NCI-H1105 treated with DMSO at 0.1 percent for 48 hours (cell line): ENCODE results near the gene VCPKMT.

Experiments
- DNase-seq: peaks from one replicate; lab custom pipeline; 2025; lab: John Stamatoyannopoulos, UW

VCPKMT gene

DNA sequence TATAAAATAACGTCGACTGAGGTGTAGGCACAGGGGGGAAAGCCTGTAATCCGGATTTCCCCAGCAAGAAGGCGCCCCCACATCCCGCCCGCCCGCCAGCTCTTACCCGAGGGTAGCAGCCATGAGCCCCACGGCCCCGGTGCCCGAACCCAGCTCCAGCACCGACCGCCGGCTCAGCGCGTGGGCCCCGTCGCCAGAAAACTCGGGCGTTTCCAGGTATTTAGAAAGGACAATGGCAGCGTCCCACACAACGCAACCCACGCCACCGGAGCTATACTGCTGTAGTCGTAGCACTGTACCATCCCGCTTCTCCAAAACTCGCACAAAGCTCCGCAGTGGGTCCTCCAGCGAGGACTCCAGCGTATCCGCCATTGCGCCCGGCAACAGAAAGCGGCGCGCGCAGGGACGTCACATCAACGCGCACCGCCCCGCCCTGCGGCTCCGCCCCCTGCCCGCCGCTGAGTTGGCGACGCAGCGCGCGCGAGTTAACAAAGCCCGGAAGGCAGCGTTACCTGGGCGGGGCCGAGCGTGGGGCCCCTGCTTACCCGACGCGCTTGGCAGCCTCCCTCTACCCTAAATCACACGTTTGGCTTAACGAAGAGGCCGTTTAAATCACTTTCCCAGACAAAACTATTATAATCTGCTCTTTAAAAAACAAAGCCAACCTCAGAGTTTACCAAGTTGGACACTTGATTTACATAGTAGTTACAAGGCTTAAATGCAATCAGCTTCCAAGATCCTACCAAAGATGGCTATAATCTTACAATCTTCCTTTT is at the start of gene VCPKMT:
VCPKMT (minus strand) TSS at position 392 of the 776 bp plus-strand sequence; CDS start at position 372, 20 bp downstream.
- peak; percentile 95 for DNase-seq

DNA sequence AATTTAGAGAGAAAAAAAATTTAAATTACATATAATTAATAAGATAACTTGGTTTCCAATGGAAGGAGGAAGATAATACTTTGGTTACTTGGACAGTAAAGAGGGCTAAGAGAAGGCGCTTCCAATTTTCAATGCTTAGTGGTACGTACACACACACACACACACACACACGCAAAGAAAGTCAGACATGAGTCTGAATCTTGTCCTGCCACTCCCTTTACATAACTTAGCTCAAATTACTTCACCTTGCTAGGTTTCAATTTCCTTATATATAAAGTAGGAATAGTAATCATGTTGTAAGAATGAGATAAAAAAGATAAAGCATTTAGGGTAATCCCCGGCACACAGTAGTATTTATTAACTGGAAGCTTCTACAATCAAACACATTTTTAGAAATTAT is 39.7 kb upstream of the VCPKMT start:
- no peak for DNase-seq

DNA sequence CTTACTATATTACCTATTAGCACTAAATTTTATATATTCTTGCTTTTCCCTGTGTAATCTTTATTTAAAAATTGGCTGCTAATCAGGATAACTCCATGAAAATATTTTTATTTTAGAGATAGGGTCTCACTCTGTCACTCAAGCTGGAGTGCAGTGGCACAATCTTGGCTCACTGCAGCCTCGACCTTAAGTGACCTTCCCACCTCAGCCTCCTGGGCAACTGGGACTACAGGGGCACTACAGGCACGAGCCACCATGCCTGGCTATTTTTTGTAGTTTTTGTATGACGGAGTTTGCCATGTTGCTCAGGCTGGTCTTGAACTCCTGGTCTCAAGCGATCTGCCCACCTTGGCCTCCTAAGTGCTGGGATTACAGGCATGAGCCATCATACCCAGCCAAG is 32.4 kb upstream of the VCPKMT start:
- DNase-seq = no peak

DNA sequence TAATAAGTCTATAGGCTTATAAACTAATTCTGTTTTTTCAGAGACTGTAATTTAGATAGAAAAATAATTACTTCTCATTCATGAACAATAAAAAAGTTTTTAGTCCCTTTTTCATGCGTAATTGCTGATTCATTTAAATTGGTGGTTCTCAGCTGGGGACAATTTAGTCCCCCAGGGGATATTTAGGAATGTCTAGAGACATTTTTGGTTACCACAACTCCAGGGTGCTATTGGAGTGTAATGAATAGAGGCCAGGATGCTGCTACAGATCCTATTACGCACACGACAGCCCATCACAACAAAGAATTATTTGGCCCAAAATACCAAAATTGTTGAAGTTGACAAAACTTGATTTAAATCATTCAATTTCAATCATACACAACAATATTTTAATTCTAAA is 22.8 kb upstream of the VCPKMT start:
- no peak for DNase-seq

GRCh38 chr14:50127802-50128201 is 11.4 kb upstream of the VCPKMT start:
- no peak for DNase-seq

GRCh38 chr14:50123062-50123461 is 6.7 kb upstream of the VCPKMT start:
- DNase-seq = no peak

GRCh38 chr14:50122291-50122690 is 5.9 kb upstream of the VCPKMT start:
- no peak for DNase-seq

- no peak for DNase-seq
Measured at GRCh38 chr14:50121486-50121885, 5.1 kb upstream of the VCPKMT start.

- no peak for DNase-seq
Measured at GRCh38 chr14:50117456-50117855, 1.1 kb upstream of the VCPKMT start.

- DNase-seq = no peak
Measured at GRCh38 chr14:50116966-50117365, 594 bp upstream of the VCPKMT start.

GRCh38 chr14:50113381-50114035 is 2.9 kb downstream of the VCPKMT start:
- DNase-seq = no peak

- no peak for DNase-seq
Measured at GRCh38 chr14:50110323-50111037, 5.9 kb downstream of the VCPKMT start.

- DNase-seq = no peak
Measured at GRCh38 chr14:50109342-50109741, 7.0 kb downstream of the VCPKMT start.

DNA sequence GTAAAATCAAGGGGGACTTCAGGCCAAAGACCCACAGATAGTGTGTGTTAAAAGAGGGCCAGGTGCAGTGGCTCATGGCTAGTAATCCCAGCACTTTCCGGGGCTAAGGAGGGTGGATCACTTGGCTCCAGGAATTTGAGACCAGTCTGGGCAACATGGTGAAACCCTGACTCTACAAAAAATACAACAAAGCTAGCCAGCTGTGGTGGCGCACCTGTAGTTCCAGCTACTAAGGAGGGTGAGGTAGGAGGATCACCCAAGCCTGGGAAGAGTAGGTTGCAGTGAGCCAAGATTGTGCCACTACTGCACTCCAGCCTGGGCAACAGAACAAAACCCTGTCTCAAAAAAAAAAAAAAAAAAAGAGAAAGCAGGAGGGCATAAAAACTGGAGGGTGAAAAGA is 8.5 kb downstream of the VCPKMT start:
- no peak for DNase-seq

GRCh38 chr14:50106178-50106577 is 10.2 kb downstream of the VCPKMT start:
- DNase-seq = peak; percentile 10

DNA sequence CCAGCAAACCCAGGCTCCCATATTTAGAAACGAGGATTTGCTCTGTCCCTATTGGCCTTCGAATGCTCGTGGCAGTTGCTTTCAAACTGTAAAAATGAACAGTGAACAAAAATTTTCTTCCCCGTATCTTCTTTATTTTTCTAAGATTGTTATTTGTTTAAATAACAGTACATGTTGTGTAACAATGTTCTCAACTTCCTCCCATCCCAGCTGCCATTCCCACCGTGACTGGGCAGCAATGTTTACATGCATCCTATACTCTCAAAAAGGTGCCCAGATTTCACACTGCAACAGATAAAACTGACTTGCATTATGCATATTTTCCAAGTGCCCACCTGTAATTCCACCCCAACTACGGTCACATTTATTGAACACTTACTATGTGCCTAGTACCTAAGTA is 12.8 kb downstream of the VCPKMT start:
- no peak for DNase-seq

DNA sequence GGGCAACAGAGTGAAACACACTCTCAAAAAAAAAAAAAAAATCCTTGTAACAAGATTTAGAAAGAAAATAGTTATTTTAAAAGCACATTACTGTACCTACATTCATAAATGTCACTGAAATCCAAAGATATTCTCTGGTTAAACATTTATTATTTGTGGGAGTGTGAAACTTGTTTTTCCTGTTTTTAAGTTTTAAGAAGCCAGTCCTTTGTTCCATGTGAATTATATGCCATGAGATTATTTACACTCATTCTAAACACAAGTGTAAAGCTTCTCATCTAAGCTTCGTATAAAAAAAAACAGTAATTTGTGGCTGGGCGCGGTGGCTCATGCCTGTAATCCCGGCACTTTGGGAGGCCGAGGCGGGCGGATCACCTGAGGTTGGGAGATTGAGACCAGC is 15.0 kb downstream of the VCPKMT start:
- no peak for DNase-seq

GRCh38 chr14:50100805-50101204 is 15.6 kb downstream of the VCPKMT start:
- no peak for DNase-seq

- no peak for DNase-seq
Measured at GRCh38 chr14:50099335-50099734, 17.0 kb downstream of the VCPKMT start.

- DNase-seq = no peak
Measured at GRCh38 chr14:50095895-50096294, 20.5 kb downstream of the VCPKMT start.

GRCh38 chr14:50094056-50094755 is 22.2 kb downstream of the VCPKMT start:
- DNase-seq = no peak

DNA sequence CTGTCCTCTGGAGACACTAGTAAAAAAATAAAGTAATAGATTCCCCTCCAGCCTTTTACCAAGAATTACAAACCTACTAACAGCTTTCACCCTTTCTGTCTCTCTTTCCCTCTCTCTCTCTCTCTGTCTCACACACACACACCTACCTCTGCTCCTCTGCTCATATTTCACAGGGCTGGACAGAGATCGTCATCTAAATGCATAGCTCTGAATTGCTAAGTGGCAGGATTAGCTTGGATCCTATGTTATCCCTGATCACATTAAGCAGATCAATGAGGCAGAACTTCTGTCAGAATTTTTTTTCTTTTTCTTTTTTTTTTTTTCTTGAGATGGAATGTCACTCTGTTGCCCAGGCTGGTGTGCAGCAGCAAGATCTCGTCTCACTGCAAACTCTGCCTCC is 22.9 kb downstream of the VCPKMT start:
- no peak for DNase-seq
